Measurements from ENCODE around the gene MED10.

The MED10 gene

DNA sequence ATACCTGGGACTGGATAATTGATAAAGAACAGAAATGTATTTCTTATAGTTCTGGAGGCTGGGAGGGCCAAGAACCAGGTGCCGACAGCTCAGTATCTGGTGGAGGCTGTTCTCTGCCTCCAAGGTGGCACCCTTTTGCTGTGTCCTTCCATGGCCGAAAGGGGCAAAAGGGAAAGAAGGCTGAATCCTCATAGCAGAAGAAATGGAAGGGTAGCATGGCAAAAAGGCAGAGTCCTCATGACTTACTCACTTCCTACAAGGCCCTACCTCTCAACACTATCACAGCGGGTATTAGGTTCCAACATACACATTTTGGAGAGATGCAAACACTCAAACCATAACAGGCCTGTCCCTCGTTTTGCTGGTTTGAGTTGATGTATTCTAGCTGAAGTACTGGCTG is 25.1 kb upstream of the MED10 start:
- Histone ChIP-seq H3K27ac (no peak overlapping the region), H3K4me3 (no peak overlapping the region), H3K9me3 (ENCODE audit: low read depth, low read length) (no peaks in the 10 kb centered on the region), H3K36me3 (ENCODE audit: insufficient read depth, low read length) (no peaks in the 10 kb centered on the region), H3K9ac (ENCODE audit: insufficient read length) (no peak overlapping the region)
- TF ChIP-seq POLR2AphosphoS5 (IDR thresholded peaks at IDR 0.05; ENCODE audit: borderline replicate concordance, low read depth, low read length) (no peak), EZH2 (IDR thresholded peaks at IDR 0.05) (no peak), FOXP2 (optimal IDR thresholded peaks at IDR 0.05; ENCODE audit: control extremely low read depth, extremely low read length, insufficient read depth) (no peak)
- DNase-seq (ENCODE audit: low read depth, low spot score), result no peak

DNA sequence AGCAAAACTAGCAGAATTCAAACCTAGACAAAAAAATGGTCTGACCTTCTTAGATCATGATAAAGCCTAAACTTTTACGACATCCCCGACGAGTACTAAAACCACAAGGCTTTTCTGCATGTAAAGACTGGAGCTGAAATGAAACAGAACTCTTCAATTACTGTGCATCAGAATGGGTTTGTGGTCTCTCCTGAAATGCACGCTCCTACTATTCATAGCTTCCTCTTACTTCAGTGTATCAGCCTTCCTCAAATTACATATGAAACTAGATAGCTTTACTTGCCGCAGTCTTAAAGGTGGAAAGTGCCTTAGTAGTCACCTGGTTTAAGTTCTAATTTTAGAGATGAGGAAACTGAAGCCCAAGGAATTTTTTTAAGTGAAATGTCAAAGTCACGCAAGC is 24.6 kb upstream of the MED10 start:
- H3K4me3 ChIP-seq, result no peak overlapping the region

DNA sequence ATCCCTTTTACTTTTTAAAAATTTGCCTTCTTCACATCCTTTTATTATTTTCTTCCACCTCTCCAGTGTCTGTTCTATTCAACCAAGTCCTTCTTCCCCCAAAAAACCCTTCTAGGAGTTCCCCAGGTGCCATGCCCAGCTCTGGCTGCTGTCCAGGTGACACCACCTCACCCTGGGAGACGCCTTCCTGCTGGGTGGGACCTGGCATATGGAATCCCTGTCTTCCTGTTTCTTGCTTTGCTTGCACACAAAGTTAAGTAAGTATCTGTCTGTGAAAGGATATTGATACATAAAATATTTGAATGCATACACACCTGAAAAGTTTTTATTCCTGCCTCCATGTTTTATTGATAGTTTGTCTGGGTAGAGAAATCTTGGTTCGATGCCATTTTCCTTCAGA is 23.1 kb upstream of the MED10 start:
- TF ChIP-seq POLR2AphosphoS5 (IDR thresholded peaks at IDR 0.05; ENCODE audit: borderline replicate concordance, low read depth, low read length) (no peak), EZH2 (IDR thresholded peaks at IDR 0.05) (no peak)
- H3K9ac ChIP-seq (ENCODE audit: insufficient read length), result no peak overlapping the region
- H3K4me3 ChIP-seq, result no peak overlapping the region
- DNase-seq (ENCODE audit: low read depth, low spot score), result no peak
- H3K9me3 ChIP-seq (ENCODE audit: low read depth, low read length), result no peaks in the 10 kb centered on the region
- H3K36me3 ChIP-seq (ENCODE audit: insufficient read depth, low read length), result no peaks in the 10 kb centered on the region
- no peak overlapping the region for H3K27ac ChIP-seq

More for the DNA sequence above, 24.6 kb upstream of the MED10 start:
- DNase-seq (ENCODE audit: low read depth, low spot score), result no peak
- H3K9me3 ChIP-seq (ENCODE audit: low read depth, low read length), result no peaks in the 10 kb centered on the region
- no peak overlapping the region for H3K9ac ChIP-seq (ENCODE audit: insufficient read length)
- TF ChIP-seq FOXP2 (optimal IDR thresholded peaks at IDR 0.05; ENCODE audit: control extremely low read depth, extremely low read length, insufficient read depth), result no peak
- no peak overlapping the region for H3K27ac ChIP-seq
- H3K36me3 ChIP-seq (ENCODE audit: insufficient read depth, low read length), result no peaks in the 10 kb centered on the region

DNA sequence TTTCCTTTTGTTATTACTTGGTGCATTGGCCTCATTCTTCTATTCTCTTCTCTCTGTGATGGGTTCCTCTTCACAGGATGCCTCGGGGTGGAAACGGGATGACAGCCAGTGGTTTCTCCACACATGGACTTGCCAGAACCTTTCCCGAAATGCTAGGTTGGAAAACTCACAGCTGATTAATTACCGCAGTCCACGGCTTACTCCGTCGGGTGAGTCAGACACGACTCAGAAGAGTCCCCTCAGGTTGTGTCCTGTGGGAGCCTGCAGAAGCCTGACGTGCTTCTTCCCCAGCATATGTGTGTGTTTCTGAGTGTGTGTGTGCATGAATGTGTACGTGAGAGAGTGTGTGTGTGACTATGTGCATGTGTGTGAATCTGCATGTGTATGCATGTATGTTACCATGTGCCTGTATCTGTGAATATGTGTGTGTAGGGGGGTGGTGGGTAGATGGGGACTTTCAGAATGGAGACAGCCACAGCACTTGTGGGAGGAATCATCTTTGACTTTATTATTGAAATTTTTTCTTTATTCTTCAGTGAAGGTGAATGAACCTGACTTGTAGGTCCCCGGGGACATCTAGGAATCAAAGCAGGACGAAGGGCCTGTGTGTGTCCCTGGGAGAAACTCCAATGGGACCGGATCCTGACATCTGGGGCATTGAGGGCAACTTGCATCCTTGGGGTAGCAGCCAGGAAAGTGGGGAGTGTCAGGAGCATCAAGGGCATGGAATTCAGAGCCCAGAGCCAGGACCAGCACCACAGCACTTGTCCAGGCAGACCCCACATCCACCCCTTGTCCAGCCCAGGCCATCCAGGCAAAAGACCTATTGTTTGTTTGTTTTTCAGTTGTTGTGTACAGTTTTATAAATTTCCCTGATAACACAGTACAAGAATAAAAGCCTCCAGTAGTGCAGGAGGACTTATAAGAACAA is 21.9 kb upstream of the MED10 start:
- Histone ChIP-seq H3K27ac (no peak overlapping the region), H3K9ac (ENCODE audit: insufficient read length) (no peak overlapping the region), H3K9me3 (ENCODE audit: low read depth, low read length) (no peaks in the 10 kb centered on the region), H3K36me3 (ENCODE audit: insufficient read depth, low read length) (no peaks in the 10 kb centered on the region), H3K4me3 (no peak overlapping the region)
- no peak for DNase-seq (ENCODE audit: low read depth, low spot score)
- TF ChIP-seq FOXP2 (optimal IDR thresholded peaks at IDR 0.05; ENCODE audit: control extremely low read depth, extremely low read length, insufficient read depth) (no peak), POLR2AphosphoS5 (IDR thresholded peaks at IDR 0.05; ENCODE audit: borderline replicate concordance, low read depth, low read length) (no peak), EZH2 (IDR thresholded peaks at IDR 0.05) (no peak)

DNA sequence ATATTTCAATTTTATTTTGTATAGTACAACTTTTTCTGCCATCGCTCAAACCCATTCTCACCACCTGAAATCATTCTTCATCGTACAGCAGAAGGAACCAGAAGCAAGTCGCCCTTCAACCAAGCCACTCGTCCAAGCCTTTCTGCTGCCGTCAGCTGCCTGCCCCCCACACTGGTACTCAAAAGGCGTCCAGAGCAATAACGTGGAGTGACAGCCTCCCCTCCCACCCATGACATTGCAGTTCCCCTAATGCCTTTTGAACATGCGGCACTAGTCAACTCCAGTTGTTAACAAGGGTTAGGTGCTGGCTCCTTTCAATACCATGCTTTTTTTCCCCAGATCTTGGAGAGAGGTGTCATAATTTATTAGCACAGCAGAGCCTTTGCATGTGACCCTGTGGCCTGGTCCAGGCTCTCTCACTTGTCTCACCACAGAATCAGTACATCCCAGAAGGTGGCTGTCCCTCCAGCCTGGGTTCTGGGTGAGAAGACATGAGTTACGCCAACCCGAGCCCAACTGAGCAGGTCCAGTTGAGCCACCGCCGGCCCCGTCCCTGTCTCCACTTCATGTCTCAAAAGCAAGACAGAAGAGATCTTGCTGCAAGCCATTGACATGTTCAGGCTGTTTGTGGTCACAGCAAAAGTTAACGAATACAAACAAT is 20.4 kb upstream of the MED10 start:
- Histone ChIP-seq H3K4me3 (no peak overlapping the region), H3K27ac (no peak overlapping the region), H3K9me3 (ENCODE audit: low read depth, low read length) (no peaks in the 10 kb centered on the region), H3K36me3 (ENCODE audit: insufficient read depth, low read length) (no peaks in the 10 kb centered on the region), H3K9ac (ENCODE audit: insufficient read length) (no peak overlapping the region)
- no peak for DNase-seq (ENCODE audit: low read depth, low spot score)
- no peak for TF ChIP-seq POLR2AphosphoS5 (IDR thresholded peaks at IDR 0.05; ENCODE audit: borderline replicate concordance, low read depth, low read length)
- TF ChIP-seq EZH2 (IDR thresholded peaks at IDR 0.05), result no peak

DNA sequence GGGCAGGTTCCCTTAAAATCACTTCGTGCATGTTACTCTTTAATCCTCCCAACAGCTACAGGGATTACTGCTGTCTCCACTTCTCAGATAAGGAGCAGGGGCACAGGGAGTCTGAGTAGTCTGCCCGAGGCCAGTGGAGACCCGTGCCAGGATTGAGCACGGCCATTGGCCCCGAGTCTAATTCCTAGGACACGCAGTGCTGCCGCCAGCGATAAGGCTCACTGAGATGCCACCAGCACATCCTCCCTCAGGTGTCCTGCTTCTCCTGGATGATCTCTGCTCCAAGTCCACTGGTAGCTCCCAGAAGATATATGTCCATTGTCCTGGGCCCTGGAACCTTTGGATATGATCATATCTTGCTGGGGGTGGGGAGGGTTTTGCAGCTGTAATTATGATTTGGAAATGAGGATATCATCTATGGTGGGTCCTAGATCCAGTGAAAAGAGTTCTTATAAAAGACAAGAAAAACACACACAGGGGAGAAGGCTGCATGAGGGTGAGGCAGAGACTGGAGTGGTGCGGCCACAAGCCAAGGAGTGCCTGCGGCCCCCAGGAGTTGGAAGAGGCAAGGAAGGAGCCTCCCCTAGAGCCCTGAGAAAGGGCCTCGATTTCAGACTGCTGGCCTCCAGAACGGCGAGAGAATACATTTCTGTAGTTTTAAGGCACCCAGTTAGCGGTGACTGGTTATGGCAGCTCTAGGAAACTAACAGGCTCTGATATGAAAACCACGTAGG is 19.4 kb upstream of the MED10 start:
- Histone ChIP-seq H3K9ac (ENCODE audit: insufficient read length) (no peak overlapping the region), H3K36me3 (ENCODE audit: insufficient read depth, low read length) (no peaks in the 10 kb centered on the region), H3K9me3 (ENCODE audit: low read depth, low read length) (no peaks in the 10 kb centered on the region), H3K27ac (no peak overlapping the region), H3K4me3 (no peak overlapping the region)
- DNase-seq (ENCODE audit: low read depth, low spot score), result no peak
- TF ChIP-seq EZH2 (IDR thresholded peaks at IDR 0.05), result no peak
- TF ChIP-seq FOXP2 (optimal IDR thresholded peaks at IDR 0.05; ENCODE audit: control extremely low read depth, extremely low read length, insufficient read depth), result no peak
- TF ChIP-seq POLR2AphosphoS5 (IDR thresholded peaks at IDR 0.05; ENCODE audit: borderline replicate concordance, low read depth, low read length), result no peak

DNA sequence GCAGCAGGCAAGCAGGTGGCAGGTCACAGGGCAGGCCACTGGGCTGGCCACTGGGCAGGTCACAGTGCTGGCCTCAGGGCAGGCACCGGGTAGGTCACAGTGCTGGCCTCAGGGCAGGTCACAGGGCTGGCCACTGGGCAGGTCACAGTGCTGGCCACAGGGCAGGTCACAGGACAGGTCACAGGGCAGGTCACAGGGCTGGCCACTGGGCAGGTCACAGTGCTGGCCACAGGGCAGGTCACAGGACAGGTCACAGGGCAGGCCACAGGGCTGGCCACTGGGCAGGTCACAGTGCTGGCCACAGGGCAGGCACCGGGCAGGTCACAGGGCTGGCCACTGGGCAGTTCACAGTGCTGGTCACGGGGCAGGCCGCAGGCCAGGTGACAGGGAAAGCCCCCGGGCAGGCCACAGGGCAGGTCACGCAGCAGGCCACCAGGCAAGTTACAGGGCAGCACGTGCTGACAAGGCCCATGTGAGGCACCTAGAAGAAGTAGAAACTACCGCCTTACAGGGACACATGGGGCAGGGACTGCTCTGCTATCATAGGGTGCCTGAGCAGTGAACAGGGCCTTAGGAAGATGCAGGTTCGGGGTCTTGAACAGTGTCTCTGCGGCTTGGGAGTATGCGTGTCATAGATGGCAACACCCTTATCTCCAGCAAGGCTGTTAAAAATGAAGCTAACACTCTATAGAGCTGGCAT is 18.6 kb upstream of the MED10 start:
- no peak overlapping the region for H3K9ac ChIP-seq (ENCODE audit: insufficient read length)
- no peak for DNase-seq (ENCODE audit: low read depth, low spot score)
- H3K36me3 ChIP-seq (ENCODE audit: insufficient read depth, low read length), result no peaks in the 10 kb centered on the region
- no peaks in the 10 kb centered on the region for H3K9me3 ChIP-seq (ENCODE audit: low read depth, low read length)
- H3K4me3 ChIP-seq, result no peak overlapping the region
- TF ChIP-seq POLR2AphosphoS5 (IDR thresholded peaks at IDR 0.05; ENCODE audit: borderline replicate concordance, low read depth, low read length) (no peak), FOXP2 (optimal IDR thresholded peaks at IDR 0.05; ENCODE audit: control extremely low read depth, extremely low read length, insufficient read depth) (no peak), EZH2 (IDR thresholded peaks at IDR 0.05) (no peak)
- no peak overlapping the region for H3K27ac ChIP-seq

DNA sequence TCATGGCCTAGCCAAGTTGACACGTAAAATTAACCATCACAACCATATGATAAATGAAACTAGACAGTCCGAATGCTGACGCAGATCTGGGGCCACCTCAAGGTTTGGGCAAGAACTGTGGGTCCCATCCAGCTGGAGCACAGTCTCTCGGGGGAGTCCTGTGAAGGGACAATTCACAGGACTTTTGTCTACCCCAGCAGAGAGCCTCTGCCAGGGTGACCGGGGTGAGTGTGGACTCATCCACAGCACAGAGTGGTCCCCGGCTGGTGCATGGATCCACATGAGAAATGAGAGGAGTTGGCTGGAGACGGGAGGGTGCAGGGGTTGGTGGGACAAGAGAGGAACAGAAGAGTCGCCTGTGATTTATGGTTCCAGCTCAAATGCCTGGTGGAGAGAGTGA is 17.7 kb upstream of the MED10 start:
- DNase-seq (ENCODE audit: low read depth, low spot score), result no peak

More for the DNA sequence above, 17.7 kb upstream of the MED10 start:
- H3K9ac ChIP-seq (ENCODE audit: insufficient read length), result no peak overlapping the region
- H3K27ac ChIP-seq, result no peak overlapping the region
- H3K36me3 ChIP-seq (ENCODE audit: insufficient read depth, low read length), result no peaks in the 10 kb centered on the region
- H3K4me3 ChIP-seq, result no peak overlapping the region
- no peak for TF ChIP-seq POLR2AphosphoS5 (IDR thresholded peaks at IDR 0.05; ENCODE audit: borderline replicate concordance, low read depth, low read length)
- no peak for TF ChIP-seq FOXP2 (optimal IDR thresholded peaks at IDR 0.05; ENCODE audit: control extremely low read depth, extremely low read length, insufficient read depth)
- no peak for TF ChIP-seq EZH2 (IDR thresholded peaks at IDR 0.05)
- no peaks in the 10 kb centered on the region for H3K9me3 ChIP-seq (ENCODE audit: low read depth, low read length)

All from SK-N-MC (cell line).